K562 (cell line): Measurements from ENCODE around the gene NAGS. TPM values are rescaled to one million over a fixed set of nuclear protein-coding genes. Genes with fewer than 3 reads are reported as not detected.

Experiments used
- ATAC-seq: fragments of 200-7000 bp; cut with Tn5 transposase; 3 replicates; pipeline ENCODE4 v1.9.1; 2020; ENCODE audit warnings: moderate library complexity
- BruUV-seq: library from RNA; stranded (reverse); fragments of 400-500 nt; replicated peaks from 2 replicates; lab custom pipeline; 2021; lab: Mats Ljungman, UMichigan
- CTCF ChIA-PET: fragments of 300-600 bp; formaldehyde crosslinking; extraction: SDS; loops from one replicate; lab custom pipeline; 2021; ENCODE audit warnings: low intra/inter-chr PET ratio; lab: Yijun Ruan, JAX
- POLR2A ChIA-PET: fragments of 300-600, 350-650 bp; sonication (Branson Sonifier 250); formaldehyde crosslinking; extraction: SDS; loops from one replicate; lab custom pipeline; 2021; ENCODE audit warnings: antibody characterized with exemption, inconsistent platforms; lab: Yijun Ruan, JAX
- DNase-seq, 4 experiments: peaks; one replicate each; pipeline versions ENCODE4 v3.0.0 to v3.0.0-alpha.2; 2011 to 2018; ENCODE audit warnings: low spot score in 3 of 4, mixed read lengths in 3 of 4; ENCODE audit errors: extremely low read depth in 1 of 4
- FAIRE-seq: peaks from 2 replicates; lab custom pipeline; 2011; peaks lifted over from hg19 to GRCh38; lab: Jason Lieb, UNC
- H2AFZ ChIP-seq: 2 replicates; pipeline ENCODE4 v1.6.0; 2011; ENCODE audit warnings: low read depth, low read length, control low read depth, inconsistent platforms
- H3K27ac ChIP-seq: fragments of 200-600 bp; 3 replicates; pipeline ENCODE4 v1.8.0; 2011; ENCODE audit warnings: low read depth, mild to moderate bottlenecking, control low read depth, inconsistent platforms, low read length, moderate library complexity, mixed read lengths; ENCODE audit errors: extremely low read depth
- H3K27me3 ChIP-seq, 2 experiments: fragments of 300-600 bp in 1 of 2; 2 replicates in 1 of 2; 3 replicates in 1 of 2; pipeline versions ENCODE4 v1.6.0 to v1.8.0; 2011; ENCODE audit warnings: inconsistent platforms in 2 of 2, low read length in 2 of 2, mild to moderate bottlenecking in 1 of 2, mixed read lengths in 1 of 2, moderate library complexity in 1 of 2; ENCODE audit not compliant: control insufficient read depth in 2 of 2, insufficient read depth in 2 of 2
- H3K36me3 ChIP-seq: fragments of 300-600 bp; 3 replicates; pipeline ENCODE4 v1.8.0; 2011; ENCODE audit warnings: mild to moderate bottlenecking, low read length, inconsistent platforms; ENCODE audit not compliant: control insufficient read depth, insufficient read depth
- H3K4me1 ChIP-seq, 2 experiments: fragments of 200-600 bp in 1 of 2; replicated peaks in 1 of 2; 2 replicates in 1 of 2; 3 replicates in 1 of 2; pipeline versions ENCODE4 v1.5.1 to v1.8.0; 2011; ENCODE audit warnings: inconsistent platforms in 2 of 2, low read length in 2 of 2, mild to moderate bottlenecking in 1 of 2, mixed read lengths in 1 of 2, moderate library complexity in 1 of 2; ENCODE audit not compliant: control insufficient read depth in 2 of 2, insufficient read depth in 2 of 2
- H3K4me2 ChIP-seq: 2 replicates; pipeline ENCODE4 v1.6.1; 2011; ENCODE audit warnings: low read length, control low read depth, inconsistent platforms, mixed read lengths; ENCODE audit not compliant: insufficient read depth
- H3K4me3 ChIP-seq: fragments of 200-600 bp; sonication (generic), shearing (Covaris generic); 2 replicates; pipeline ENCODE4 v1.5.1; 2016; ENCODE audit warnings: control low read depth, inconsistent platforms
- H3K79me2 ChIP-seq: fragments of 200-600 bp; 3 replicates; pipeline ENCODE4 v1.8.0; 2011; ENCODE audit warnings: low read length, inconsistent platforms; ENCODE audit not compliant: control insufficient read depth, insufficient read depth
- H3K9ac ChIP-seq, 2 experiments: 2 replicates each; pipeline versions ENCODE4 v1.6.0 to v1.6.1; 2011; ENCODE audit warnings: low read depth in 2 of 2, low read length in 2 of 2, control low read depth in 1 of 2, inconsistent platforms in 1 of 2, mild to moderate bottlenecking in 1 of 2, mixed read lengths in 1 of 2; ENCODE audit not compliant: insufficient read depth in 1 of 2
- H3K9me1 ChIP-seq: one replicate; pipeline ENCODE4 v1.6.0; 2011; ENCODE audit warnings: inconsistent platforms, mild to moderate bottlenecking, low read length, moderate library complexity; ENCODE audit not compliant: control insufficient read depth, insufficient read depth
- H3K9me3 ChIP-seq: replicated peaks from 2 replicates; pipeline ENCODE4 v1.5.1; 2011; ENCODE audit warnings: low read depth, low read length, inconsistent platforms; ENCODE audit not compliant: control insufficient read depth, insufficient read depth
- H4K20me1 ChIP-seq: replicated peaks from 2 replicates; pipeline ENCODE4 v1.6.1; 2011; ENCODE audit warnings: low read length, inconsistent platforms, mixed read lengths; ENCODE audit not compliant: control insufficient read depth, insufficient read depth
- ARHGAP35 ChIP-seq: fragments of 450-650 bp; IDR thresholded peaks from 2 replicates; pipeline ENCODE4 v1.6.1; 2018; ENCODE audit not compliant: partially characterized antibody
- CREB3 ChIP-seq: fragments of 450-650 bp; conservative IDR thresholded peaks from 2 replicates; pipeline ENCODE4 v1.6.1; 2016; ENCODE audit warnings: missing genetic modification characterization, low read depth, mild to moderate bottlenecking, missing compliant biosample characterization, moderate library complexity
- FOSL1 ChIP-seq: fragments of 200-800 bp; sonication (Bioruptor generic); conservative IDR thresholded peaks from 2 replicates; pipeline ENCODE4 v1.6.1; 2016; ENCODE audit warnings: missing genetic modification characterization, missing compliant biosample characterization
- HNRNPUL1 ChIP-seq: fragments of 200-400 bp; formaldehyde crosslinking; IDR thresholded peaks from 2 replicates; pipeline ENCODE4 v1.6.1; 2017; ENCODE audit warnings: low read length
- NKRF ChIP-seq: fragments of 450-650 bp; IDR thresholded peaks from 2 replicates; pipeline ENCODE4 v1.6.1; 2016; ENCODE audit warnings: borderline replicate concordance
- POLR3A ChIP-seq: IDR thresholded peaks from 2 replicates; pipeline ENCODE4 v1.6.1; 2011; ENCODE audit warnings: borderline replicate concordance, mild to moderate bottlenecking, moderate library complexity; ENCODE audit not compliant: insufficient read length, insufficient read depth; ENCODE audit errors: extremely low read depth
- PRPF4 ChIP-seq: fragments of 200-400 bp; formaldehyde crosslinking; IDR thresholded peaks from one replicate; pipeline ENCODE4 v1.6.1; 2017; ENCODE audit warnings: low read length, low read depth, mild to moderate bottlenecking; ENCODE audit not compliant: insufficient read depth, poor library complexity, severe bottlenecking
- PYGO2 ChIP-seq: fragments of 450-650 bp; IDR thresholded peaks from 2 replicates; pipeline ENCODE4 v1.6.1; 2016; ENCODE audit warnings: mild to moderate bottlenecking, missing genetic modification characterization, moderate library complexity, missing compliant biosample characterization
- RBM22 ChIP-seq: fragments of 200-400 bp; formaldehyde crosslinking; IDR thresholded peaks from 2 replicates; pipeline ENCODE4 v1.6.1; 2018; ENCODE audit warnings: low read length, low read depth; ENCODE audit not compliant: poor library complexity, severe bottlenecking
- RFX1 ChIP-seq: fragments of 450-650 bp; IDR thresholded peaks from 2 replicates; pipeline ENCODE4 v1.6.1; 2016; ENCODE audit warnings: mild to moderate bottlenecking, moderate library complexity
- SPI1 ChIP-seq: IDR thresholded peaks from 2 replicates; pipeline ENCODE4 v1.6.1; 2011; ENCODE audit warnings: low read depth, low read length, control low read depth, borderline replicate concordance
- U2AF1 ChIP-seq: fragments of 200-400 bp; formaldehyde crosslinking; optimal IDR thresholded peaks from 2 replicates; pipeline ENCODE3; 2017; ENCODE audit warnings: mild to moderate bottlenecking, low read depth, low read length, moderate library complexity
- ZNF449 ChIP-seq: fragments of 250-450 bp; sonication (Bioruptor Pico); IDR thresholded peaks from 2 replicates; pipeline ENCODE4 v1.8.0; 2022; ENCODE audit warnings: moderate library complexity, mild to moderate bottlenecking, inconsistent platforms
- WGBS: fragments of 100-300 bp; shearing (Covaris generic); methylation state at CpG from one replicate; pipeline ENCODE4 v1.1.6; 2016; ENCODE audit warnings: low coverage, mixed read lengths; ENCODE audit not compliant: insufficient coverage; ENCODE audit errors: missing lambda C conversion rate; 5-methylcytosine and 5-hydroxymethylcytosine counted together
- in situ Hi-C: fragments of 300-500 bp; cut with MboI; formaldehyde crosslinking; loops from 4 replicates; pipeline ENCODE4 v1.15.0; 2018; ENCODE audit warnings: inconsistent platforms, mixed read lengths
- intact Hi-C: fragments of 100-400 bp; cut with micrococcal nuclease; formaldehyde crosslinking; loops from 2 replicates; pipeline ENCODE4 v1.14.2; 2022
- polyA plus RNA-seq, 8 experiments: library from polyadenylated mRNA; depleted of rRNA in 4 of 8; stranded (reverse) in 5 of 8; unstranded in 3 of 8; fragments of >200 nt; fragmentation: Nextera tagmentation in 2 of 8; fragmentation: Illumina TruSeq in 1 of 8; extraction: Ambion mirVana in 2 of 8; extraction: Trizol in 1 of 8; gene quantifications; 2 replicates each; pipeline versions ENCODE4 v1.2.1 to v1.2.3, GENCODE V29; 2011 to 2014; ENCODE audit warnings: inconsistent platforms in 1 of 8, missing spikeins in 1 of 8
- total RNA-seq, 7 experiments: library from RNA; depleted of rRNA in 6 of 7; stranded (reverse); fragments of >200 nt in 6 of 7; fragmentation: Illumina TruSeq in 2 of 7; extraction: Trizol in 2 of 7; gene quantifications; 2 replicates each; pipeline versions ENCODE4 v1.2.1 to v1.2.3, GENCODE V29; 2011 to 2021; ENCODE audit warnings: low replicate concordance in 1 of 7
- TF ChIP-seq, protein P1 (sequence below): fragments of 450-650 bp; IDR thresholded peaks from 2 replicates; pipeline ENCODE4 v1.6.1; 2017; ENCODE audit warnings: mild to moderate bottlenecking, moderate library complexity

The NAGS gene
- total and polyA plus RNA-seq, 9 of the 15 experiments (the other 6 are each of a cell fraction or from before 2014, with no cell fraction given), result not detected

DNA sequence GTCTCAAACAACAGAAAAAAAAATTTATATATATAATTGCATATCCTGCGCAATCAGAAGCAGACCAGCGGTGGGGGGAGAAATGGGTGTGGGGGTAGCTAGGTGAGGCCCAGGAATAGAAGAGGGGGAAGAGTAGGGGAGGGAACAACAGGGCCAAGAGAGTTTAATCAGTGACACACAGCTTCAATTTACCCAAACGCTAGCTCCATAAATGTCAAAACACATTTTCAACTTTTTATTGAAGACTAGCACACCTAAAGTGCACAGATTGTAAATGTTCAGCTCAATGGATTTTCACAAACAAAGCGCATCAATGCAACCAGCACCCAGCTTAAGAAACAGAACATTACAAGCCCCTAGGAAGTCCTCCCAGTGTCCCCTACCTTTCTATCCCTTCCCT, 24.8 kb upstream of the NAGS start (continued):
- TF ChIP-seq POLR3A (no peak), U2AF1 (no peak), PYGO2 (no peak)
- TF ChIP-seq, protein P1, sequence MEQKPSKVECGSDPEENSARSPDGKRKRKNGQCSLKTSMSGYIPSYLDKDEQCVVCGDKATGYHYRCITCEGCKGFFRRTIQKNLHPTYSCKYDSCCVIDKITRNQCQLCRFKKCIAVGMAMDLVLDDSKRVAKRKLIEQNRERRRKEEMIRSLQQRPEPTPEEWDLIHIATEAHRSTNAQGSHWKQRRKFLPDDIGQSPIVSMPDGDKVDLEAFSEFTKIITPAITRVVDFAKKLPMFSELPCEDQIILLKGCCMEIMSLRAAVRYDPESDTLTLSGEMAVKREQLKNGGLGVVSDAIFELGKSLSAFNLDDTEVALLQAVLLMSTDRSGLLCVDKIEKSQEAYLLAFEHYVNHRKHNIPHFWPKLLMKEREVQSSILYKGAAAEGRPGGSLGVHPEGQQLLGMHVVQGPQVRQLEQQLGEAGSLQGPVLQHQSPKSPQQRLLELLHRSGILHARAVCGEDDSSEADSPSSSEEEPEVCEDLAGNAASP, result no peak

DNA sequence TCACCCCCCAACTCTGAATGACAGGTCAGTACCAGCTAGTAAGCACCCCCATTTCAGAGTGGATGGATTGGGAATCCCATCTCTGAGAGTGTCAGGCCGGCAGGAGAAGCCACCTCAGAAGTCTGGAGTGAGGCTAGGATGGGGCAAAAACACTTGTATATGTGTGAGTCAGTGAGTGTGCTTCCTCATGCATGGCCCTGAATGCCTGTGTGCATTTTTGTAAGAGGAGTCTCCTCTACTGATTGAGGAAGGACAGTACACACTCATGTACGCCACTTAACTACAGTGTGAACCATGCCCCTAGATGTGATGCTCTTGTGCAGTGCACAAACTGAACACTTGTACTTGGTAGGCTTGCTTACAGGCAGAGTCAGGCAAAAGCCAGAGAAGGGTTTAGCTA, 22.3 kb upstream of the NAGS start:
- in situ Hi-C loops, result no loop called here
- Histone ChIP-seq H4K20me1 (0 out of 2 replicates have a peak, but pooled peaks cover 4% of the 10 kb centered on the region), H3K36me3 (no peaks in the 10 kb centered on the region), H3K9me3 (no peaks in the 10 kb centered on the region), H3K4me3 (no peak overlapping the region), H2AFZ (no peak overlapping the region), H3K4me2 (no peak overlapping the region), H3K9me1 (no peaks in the 10 kb centered on the region), H3K79me2 (no peaks in the 10 kb centered on the region)
- DNase-seq, result no peak
- WGBS, result 32% methylated on average over 2 of the region's 2 CpGs
- TF ChIP-seq RBM22, result no peak
- no peak for TF ChIP-seq FOSL1 (tag)
- no peak for TF ChIP-seq ZNF449
- no peak for TF ChIP-seq SPI1
- no peak for TF ChIP-seq RFX1
- no peak for TF ChIP-seq CREB3 (tag)
- no peak for TF ChIP-seq HNRNPUL1
- TF ChIP-seq ARHGAP35, result no peak
- TF ChIP-seq PRPF4, result no peak
- no peak for TF ChIP-seq NKRF
- TF ChIP-seq, all 486 proteins: peak for 0
- no peak overlapping the region for H3K9ac ChIP-seq
- ATAC-seq (no peak), FAIRE-seq (no peak)
- BruUV-seq, result no TSS peak
- no peak overlapping the region for H3K27ac ChIP-seq
- H3K4me1 ChIP-seq, result peaks cover 5 to 12% of the 10 kb centered on the region in 2 experiments
- POLR2A ChIA-PET, result interaction anchor here (0.5 to 1.8 kb wide), 3 partner anchors 12 to 51 kb away, joined by 3 to 7 read pairs (median 6); no protein-coding TSS in a partner anchor
- CTCF ChIA-PET, result no interaction called here
- intact Hi-C loops, result no loop called here
- H3K27me3 ChIP-seq, result peaks cover 17 to 35% of the 10 kb centered on the region in 2 experiments
